ENCODE results near the gene THSD7A.

- TF ChIP-seq EZH2 (optimal IDR thresholded peaks at IDR 0.05; ENCODE audit: low read depth, low read length) = no peak
- TF ChIP-seq EZH2phosphoT487 (IDR thresholded peaks at IDR 0.05; ENCODE audit: low read length) = no peak
Observed at GRCh38 chr7:11831156-11831735, 752 bp downstream of the THSD7A start.
